HG03565 (cell line): ENCODE results near the gene ACTL8.

Experiments
- ATAC-seq: cut with Tn5 transposase; IDR thresholded peaks from one replicate; pipeline ENCODE4 v1.9.1; 2021; ENCODE audit warnings: mild to moderate bottlenecking, moderate library complexity; ENCODE audit not compliant: unreplicated experiment

The ACTL8 gene

DNA sequence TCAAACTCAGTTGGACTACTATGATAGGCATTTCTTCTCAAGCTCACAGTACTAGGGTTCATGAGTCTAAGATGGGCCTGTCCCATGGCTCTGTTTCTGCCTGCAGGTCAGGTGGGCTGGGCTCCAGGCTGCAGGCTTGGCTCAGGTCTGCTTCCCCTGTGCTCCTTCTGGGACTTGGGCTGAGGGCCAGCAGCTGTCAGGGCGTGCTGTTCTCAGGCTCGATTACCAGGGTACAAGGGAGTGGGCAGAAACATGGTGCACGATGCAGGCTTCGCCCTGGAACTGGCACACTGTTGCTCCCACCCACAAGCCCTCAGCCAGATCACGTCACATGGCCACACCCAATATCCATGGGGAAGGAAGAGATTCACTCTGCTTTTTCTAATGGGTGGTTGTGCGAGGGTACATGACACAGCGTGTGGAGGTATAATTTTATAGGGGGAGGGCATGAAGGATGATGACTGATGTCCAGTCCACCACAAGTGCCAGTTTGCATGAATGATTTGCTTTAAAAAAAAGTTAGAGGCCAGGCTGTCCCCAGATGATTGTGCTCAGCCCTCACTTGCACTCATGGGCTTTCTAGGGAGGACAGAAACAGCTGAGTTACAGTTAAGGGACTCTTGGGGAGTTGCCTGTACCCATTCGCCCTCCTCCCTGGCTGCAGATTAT is 118.0 kb downstream of the ACTL8 start:
- no peak for ATAC-seq

- no peak for ATAC-seq
Measured at GRCh38 chr1:17874231-17874630, 119.1 kb downstream of the ACTL8 start.

DNA sequence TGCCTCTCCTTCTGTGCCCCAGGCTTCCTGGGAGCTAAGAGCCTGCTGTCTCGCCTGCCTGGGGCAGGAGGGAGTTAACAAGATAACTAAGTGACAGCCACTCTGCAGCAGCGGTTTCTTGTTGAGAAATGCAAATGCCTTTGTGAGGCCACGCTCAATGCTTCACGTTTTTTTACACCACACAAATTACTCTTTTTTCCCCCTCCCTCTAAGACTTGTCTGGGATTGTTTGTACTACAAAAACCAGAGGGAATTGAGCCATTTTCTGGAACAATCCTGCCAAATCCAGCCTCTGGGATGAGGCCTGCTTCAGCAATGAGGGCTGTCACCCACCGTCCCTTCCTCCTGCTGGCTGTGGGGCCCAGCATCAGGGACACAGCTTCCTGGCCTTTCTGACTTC is 119.6 kb downstream of the ACTL8 start:
- ATAC-seq = no peak

- no peak for ATAC-seq
Measured at GRCh38 chr1:17875171-17875881, 120.2 kb downstream of the ACTL8 start.

GRCh38 chr1:17875882-17876280 is 120.7 kb downstream of the ACTL8 start:
- ATAC-seq = no peak
